K562 (cell line): ENCODE measurements around the gene SLC33A1. TPM values are rescaled to one million over a fixed set of nuclear protein-coding genes. Genes with fewer than 3 reads are reported as not detected.

ENCODE experiments used
- ATF3 ChIP-seq, 2 experiments: fragments of 450-650 bp in 1 of 2; sonication (generic) in 1 of 2; formaldehyde crosslinking in 1 of 2; IDR thresholded peaks in 1 of 2; conservative IDR thresholded peaks in 1 of 2; 2 replicates each; pipeline versions ENCODE4 v1.6.1 to v1.8.1; 2016 to 2023; ENCODE audit warnings: mild to moderate bottlenecking in 2 of 2, moderate library complexity in 2 of 2, inconsistent platforms in 1 of 2, missing genetic modification reagents in 1 of 2
- CEBPZ ChIP-seq: fragments of 150-350 bp; IDR thresholded peaks from 2 replicates; pipeline ENCODE4 v1.6.1; 2014; ENCODE audit warnings: low read depth, mild to moderate bottlenecking, low read length, borderline replicate concordance
- CHD1 ChIP-seq: fragments of 200-600 bp; sonication (generic); IDR thresholded peaks from one replicate; pipeline ENCODE4 v1.6.1; 2012; ENCODE audit warnings: mild to moderate bottlenecking, moderate library complexity, low read length, inconsistent platforms
- ETS1 ChIP-seq: conservative IDR thresholded peaks from 2 replicates; pipeline ENCODE4 v1.6.1; 2011; ENCODE audit warnings: low read depth, mild to moderate bottlenecking, low read length; ENCODE audit not compliant: control insufficient read depth
- KAT7 ChIP-seq: sonication (generic); formaldehyde crosslinking; IDR thresholded peaks from 2 replicates; pipeline ENCODE4 v1.8.0; 2022; ENCODE audit warnings: missing genetic modification reagents, mild to moderate bottlenecking, borderline replicate concordance
- MCM5 ChIP-seq: fragments of 450-650 bp; IDR thresholded peaks from 2 replicates; pipeline ENCODE4 v1.6.1; 2016; ENCODE audit warnings: low read depth
- MEF2A ChIP-seq: IDR thresholded peaks from 2 replicates; pipeline ENCODE4 v1.6.1; 2011; ENCODE audit warnings: low read depth, mild to moderate bottlenecking, low read length, moderate library complexity; ENCODE audit not compliant: control insufficient read depth
- RBBP5 ChIP-seq: fragments of 200-600 bp; sonication (generic); IDR thresholded peaks from 2 replicates; pipeline ENCODE4 v1.6.1; 2012; ENCODE audit warnings: borderline replicate concordance, mild to moderate bottlenecking, low read length, control low read depth, inconsistent platforms; ENCODE audit not compliant: insufficient read depth, poor library complexity, severe bottlenecking
- REST ChIP-seq, 2 experiments: fragments of 450-650 bp; formaldehyde crosslinking in 1 of 2; IDR thresholded peaks; 2 replicates each; pipeline versions ENCODE4 v1.4.0 to v1.6.1; 2014 to 2020; ENCODE audit warnings: mild to moderate bottlenecking in 2 of 2, borderline replicate concordance in 1 of 2, low read depth in 1 of 2
- SRSF9 ChIP-seq: fragments of 200-400 bp; formaldehyde crosslinking; IDR thresholded peaks from 2 replicates; pipeline ENCODE4 v1.6.1; 2017; ENCODE audit warnings: low read depth, low read length, borderline replicate concordance
- ZKSCAN3 ChIP-seq: fragments of 250-450 bp; sonication (Bioruptor Pico); IDR thresholded peaks from 2 replicates; pipeline ENCODE4 v1.4.0; 2020
- ZNF316 ChIP-seq: fragments of 450-650 bp; IDR thresholded peaks from 2 replicates; pipeline ENCODE4 v1.6.1; 2016
- polyA plus RNA-seq, 8 experiments: library from polyadenylated mRNA; depleted of rRNA in 4 of 8; stranded (reverse) in 5 of 8; unstranded in 3 of 8; fragments of >200 nt; fragmentation: Nextera tagmentation in 2 of 8; fragmentation: Illumina TruSeq in 1 of 8; extraction: Ambion mirVana in 2 of 8; extraction: Trizol in 1 of 8; gene quantifications; 2 replicates each; pipeline versions ENCODE4 v1.2.1 to v1.2.3, GENCODE V29; 2011 to 2014; ENCODE audit warnings: inconsistent platforms in 1 of 8, missing spikeins in 1 of 8
- total RNA-seq, 7 experiments: library from RNA; depleted of rRNA in 6 of 7; stranded (reverse); fragments of >200 nt in 6 of 7; fragmentation: Illumina TruSeq in 2 of 7; extraction: Trizol in 2 of 7; gene quantifications; 2 replicates each; pipeline versions ENCODE4 v1.2.1 to v1.2.3, GENCODE V29; 2011 to 2021; ENCODE audit warnings: low replicate concordance in 1 of 7

SLC33A1 gene
- total and polyA plus RNA-seq, 9 of the 15 experiments (the other 6 are each of a cell fraction or from before 2014, with no cell fraction given) = 6.2 to 26.8 (median 19.6) TPM

- TF ChIP-seq CEBPZ = no peak
- TF ChIP-seq ZNF316 = peak; percentile 55; the same call in 1 of the 2 replicates
- TF ChIP-seq ETS1 = no peak
- no peak for TF ChIP-seq MEF2A
- TF ChIP-seq MCM5 = no peak
- no peak for TF ChIP-seq ZKSCAN3 (CRISPR knock-in tag)
- no peak for TF ChIP-seq CHD1
- TF ChIP-seq KAT7 (CRISPR knock-in tag) = no peak
- TF ChIP-seq RBBP5 = no peak
- no peak for TF ChIP-seq SRSF9
- TF ChIP-seq ATF3 (IDR thresholded peaks at IDR 0.05) = peak; percentile 52
- TF ChIP-seq ATF3 (CRISPR knock-in tag; conservative IDR thresholded peaks at IDR 0.05) = no peak
- 0 out of 2 replicates have a peak, but pooled peaks have one; percentile 12 for TF ChIP-seq REST (IDR thresholded peaks at IDR 0.05; ENCODE audit: borderline replicate concordance)
- TF ChIP-seq REST (CRISPR knock-in tag; IDR thresholded peaks at IDR 0.05; ENCODE audit: low read depth) = no peak
Observed at GRCh38 chr3:155790272-155790925, 63.8 kb downstream of the SLC33A1 start (continued).
